HepG2 (cell line): ENCODE measurements around the gene MED20. TPM values are rescaled to one million over a fixed set of nuclear protein-coding genes. Genes with fewer than 3 reads are reported as not detected.
A peak's percentile ranks its signal among the peaks of the same experiment; 100 is the strongest.

Source experiments
- ATAC-seq: fragments of 200-7000 bp; cut with Tn5 transposase; 3 replicates; pipeline ENCODE4 v1.9.1; 2020; ENCODE audit warnings: mild to moderate bottlenecking, moderate library complexity
- BruUV-seq: library from RNA; stranded (reverse); fragments of 400-500 nt; replicated peaks from 2 replicates; lab custom pipeline; 2021; lab: Mats Ljungman, UMichigan
- CTCF ChIA-PET: fragments of 300-600 bp; formaldehyde crosslinking; extraction: SDS; loops from one replicate; lab custom pipeline; 2021; ENCODE audit warnings: low total read pairs, inconsistent platforms, low intra/inter-chr PET ratio; lab: Yijun Ruan, JAX
- POLR2A ChIA-PET: fragments of 350-600 bp; sonication (Branson Sonifier 250); formaldehyde crosslinking; loops from one replicate; lab custom pipeline; 2020; ENCODE audit warnings: antibody characterized with exemption, inconsistent platforms; lab: Yijun Ruan, JAX
- DNase-seq: peaks from one replicate; pipeline ENCODE4 v3.0.0-alpha.2; 2015; ENCODE audit warnings: low spot score
- FAIRE-seq: peaks from 3 replicates; lab custom pipeline; 2011; peaks lifted over from hg19 to GRCh38; lab: Jason Lieb, UNC
- H2AFZ ChIP-seq: one replicate; pipeline ENCODE4 v1.6.1; 2011; ENCODE audit warnings: low read length, inconsistent platforms
- H3K27ac ChIP-seq: fragments of 300-600 bp; 3 replicates; pipeline ENCODE4 v1.8.0; 2011; ENCODE audit warnings: mixed run types, mild to moderate bottlenecking, mixed read lengths, low read length, inconsistent platforms; ENCODE audit not compliant: insufficient read depth; ENCODE audit errors: extremely low read length
- H3K27me3 ChIP-seq, 2 experiments: fragments of 200-600 bp in 1 of 2; 2 replicates in 1 of 2; 3 replicates in 1 of 2; pipeline versions ENCODE4 v1.6.0 to v1.8.0; 2011; ENCODE audit warnings: low read length in 2 of 2, mild to moderate bottlenecking in 2 of 2, moderate library complexity in 2 of 2, inconsistent platforms in 1 of 2; ENCODE audit not compliant: insufficient read depth in 2 of 2, control insufficient read depth in 1 of 2
- H3K36me3 ChIP-seq, 2 experiments: fragments of 200-600 bp in 1 of 2; replicated peaks in 1 of 2; 2 replicates in 1 of 2; 3 replicates in 1 of 2; pipeline versions ENCODE4 v1.5.1 to v1.8.0; 2011; ENCODE audit warnings: low read length in 2 of 2, inconsistent platforms in 1 of 2; ENCODE audit not compliant: insufficient read depth in 2 of 2, control insufficient read depth in 1 of 2
- H3K4me1 ChIP-seq: 2 replicates; pipeline ENCODE4 v1.5.1; 2012; ENCODE audit warnings: low read length, inconsistent platforms; ENCODE audit not compliant: insufficient read depth
- H3K4me2 ChIP-seq: 2 replicates; pipeline ENCODE4 v1.6.0; 2011; ENCODE audit warnings: low read depth, low read length, inconsistent platforms
- H3K4me3 ChIP-seq, 3 experiments: fragments of 200-600 bp in 1 of 3; sonication (generic), shearing (Covaris generic) in 1 of 3; replicated peaks in 1 of 3; 2 replicates each; pipeline ENCODE4 v1.5.1; 2011 to 2016; ENCODE audit warnings: low read length in 3 of 3, inconsistent platforms in 2 of 3, low read depth in 2 of 3, mild to moderate bottlenecking in 2 of 3, control low read depth in 1 of 3, mixed read lengths in 1 of 3; ENCODE audit not compliant: insufficient read depth in 1 of 3
- H3K79me2 ChIP-seq: one replicate; pipeline ENCODE4 v1.6.1; 2011; ENCODE audit warnings: low read length, inconsistent platforms; ENCODE audit not compliant: insufficient read depth
- H3K9ac ChIP-seq: 2 replicates; pipeline ENCODE4 v1.6.0; 2011; ENCODE audit warnings: mild to moderate bottlenecking, low read depth, low read length, inconsistent platforms; ENCODE audit not compliant: insufficient read depth
- H3K9me3 ChIP-seq: 2 replicates; pipeline ENCODE4 v1.5.1; 2012; ENCODE audit warnings: mild to moderate bottlenecking, low read length
- H4K20me1 ChIP-seq: 2 replicates; pipeline ENCODE4 v1.6.0; 2011; ENCODE audit warnings: inconsistent platforms, mild to moderate bottlenecking, low read length, moderate library complexity; ENCODE audit not compliant: insufficient read depth
- EZH2 ChIP-seq: conservative IDR thresholded peaks from 2 replicates; pipeline ENCODE4 v1.6.1; 2012; ENCODE audit warnings: mild to moderate bottlenecking, low read depth, low read length, moderate library complexity
- FIP1L1 ChIP-seq: fragments of 200-400 bp; formaldehyde crosslinking; IDR thresholded peaks from 2 replicates; pipeline ENCODE4 v1.6.1; 2018; ENCODE audit warnings: low read depth, mild to moderate bottlenecking, low read length, moderate library complexity, borderline replicate concordance; ENCODE audit not compliant: insufficient read depth
- GATAD2A ChIP-seq: IDR thresholded peaks from 2 replicates; pipeline ENCODE4 v1.6.1; 2016
- MXD1 ChIP-seq: sonication (generic); formaldehyde crosslinking; IDR thresholded peaks from 2 replicates; pipeline ENCODE4 v1.4.0; 2020; ENCODE audit warnings: mild to moderate bottlenecking, missing genetic modification reagents
- MXI1 ChIP-seq: IDR thresholded peaks from 3 replicates; pipeline ENCODE4 v1.6.1; 2012; ENCODE audit warnings: low read depth, low read length, inconsistent platforms, borderline replicate concordance
- NFKBIZ ChIP-seq: IDR thresholded peaks from 2 replicates; pipeline ENCODE4 v1.6.1; 2018; ENCODE audit warnings: missing genetic modification reagents, missing compliant biosample characterization
- SRSF4 ChIP-seq: fragments of 200-400 bp; formaldehyde crosslinking; IDR thresholded peaks from one replicate; pipeline ENCODE4 v1.6.1; 2018; ENCODE audit warnings: mild to moderate bottlenecking, low read depth, low read length, moderate library complexity; ENCODE audit not compliant: poor library complexity, severe bottlenecking
- TGIF2 ChIP-seq: IDR thresholded peaks from 2 replicates; pipeline ENCODE4 v1.6.1; 2016; ENCODE audit warnings: control low read depth, missing compliant biosample characterization
- THRA ChIP-seq: sonication (generic); formaldehyde crosslinking; IDR thresholded peaks from 2 replicates; pipeline ENCODE4 v1.4.0; 2020; ENCODE audit warnings: missing genetic modification reagents, borderline replicate concordance
- U2AF2 ChIP-seq: fragments of 200-400 bp; formaldehyde crosslinking; IDR thresholded peaks from 2 replicates; pipeline ENCODE4 v1.6.1; 2017; ENCODE audit warnings: low read depth, mild to moderate bottlenecking, low read length
- ZBTB25 ChIP-seq: IDR thresholded peaks from 2 replicates; pipeline ENCODE4 v1.6.1; 2018; ENCODE audit warnings: missing genetic modification reagents
- ZNF101 ChIP-seq: sonication (generic); formaldehyde crosslinking; IDR thresholded peaks from 2 replicates; pipeline ENCODE4 v1.4.0; 2020; ENCODE audit warnings: mild to moderate bottlenecking, low read depth, missing genetic modification reagents, borderline replicate concordance
- ZNF160 ChIP-seq: sonication (generic); formaldehyde crosslinking; IDR thresholded peaks from 2 replicates; pipeline ENCODE4 v1.8.0; 2022; ENCODE audit warnings: mild to moderate bottlenecking, inconsistent platforms, missing genetic modification reagents
- ZNF326 ChIP-seq: sonication (generic); formaldehyde crosslinking; IDR thresholded peaks from 2 replicates; pipeline ENCODE4 v1.4.0; 2020; ENCODE audit warnings: missing genetic modification reagents, borderline replicate concordance
- ZNF543 ChIP-seq: sonication (generic); formaldehyde crosslinking; IDR thresholded peaks from 2 replicates; pipeline ENCODE4 v1.4.0; 2020; ENCODE audit warnings: mild to moderate bottlenecking, missing genetic modification reagents
- WGBS: methylation state at CpG from one replicate; pipeline ENCODE4 v1.1.6; 2017; ENCODE audit warnings: low lambda C conversion rate; 5-methylcytosine and 5-hydroxymethylcytosine counted together
- in situ Hi-C: cut with HindIII; loops from 2 replicates; pipeline ENCODE4 v1.10.0; 2017; ENCODE audit warnings: low pct_unique_long_range_greater_than_20kb; ENCODE audit not compliant: extremely low pct_ligation_motif_present
- intact Hi-C: fragments of 100-400 bp; cut with micrococcal nuclease; formaldehyde crosslinking; loops from one replicate; pipeline ENCODE4 v1.10.0; 2022; ENCODE audit not compliant: unreplicated experiment
- polyA plus RNA-seq, 8 experiments: library from polyadenylated mRNA; depleted of rRNA in 3 of 8; stranded (reverse) in 7 of 8; unstranded in 1 of 8; fragments of >200 nt; fragmentation: Illumina TruSeq in 4 of 8; extraction: Trizol in 4 of 8; gene quantifications; 2 replicates each; pipeline versions ENCODE4 v1.2.1 to v1.2.3, GENCODE V29; 2011 to 2016; ENCODE audit warnings: low read depth in 4 of 8, missing spikeins in 1 of 8, mixed read lengths in 1 of 8; ENCODE audit not compliant: insufficient read depth in 1 of 8
- total RNA-seq, 5 experiments: library from RNA; depleted of rRNA; stranded (reverse); fragments of >200 nt; fragmentation: Illumina TruSeq; extraction: Trizol; gene quantifications; 2 replicates each; pipeline ENCODE4 v1.2.3, GENCODE V29; 2016; ENCODE audit warnings: low read depth in 1 of 5
- TF ChIP-seq, protein P1 (sequence below): sonication (generic); formaldehyde crosslinking; IDR thresholded peaks from 2 replicates; pipeline ENCODE4 v1.4.0; 2020; ENCODE audit warnings: missing genetic modification reagents
- TF ChIP-seq, protein P2 (sequence below): sonication (generic); formaldehyde crosslinking; IDR thresholded peaks from 2 replicates; pipeline ENCODE4 v1.4.0; 2020; ENCODE audit warnings: mild to moderate bottlenecking, missing genetic modification reagents

Gene MED20
- total and polyA plus RNA-seq, 2 of the 13 experiments (the other 11 are each of a cell fraction or from before 2014, with no cell fraction given) = 28.1 to 41.1 TPM

- FAIRE-seq = peak; percentile 79
- in situ Hi-C loops = no loop called here
- Histone ChIP-seq H3K9ac (peak within 1 kb of the TSS; percentile 67), H3K27ac (peak within 1 kb of the TSS; percentile 57), H3K4me1 (peaks cover 30% of the 10 kb centered on the region), H3K9me3 (no peaks in the 10 kb centered on the region), H3K27me3 (no peaks in the 10 kb centered on the region; a peak in 1 of 5 replicates), H4K20me1 (no peaks in the 10 kb centered on the region), H2AFZ (peak within 1 kb of the TSS; percentile 21), H3K79me2 (no peaks in the 10 kb centered on the region), H3K4me3 (peak within 1 kb of the TSS; percentile 79 to 81 (median 79)), H3K36me3 (peaks cover 0 to 1% of the 10 kb centered on the region in 2 experiments; a peak in 2 of 5 replicates), H3K4me2 (peak within 1 kb of the TSS; percentile 100)
- ChIA-PET POLR2A (interaction anchor here (1.0 to 3.1 kb wide), 6 partner anchors 18 to 851 kb away, joined by 3 to 30 read pairs (median 10); partner anchors contain the start of genes BYSL, CCND3, MED20 and TAF8), CTCF (no interaction called here)
- WGBS = 3% methylated on average over 32 of the region's 55 CpGs
- peak; percentile 94 for ATAC-seq
- intact Hi-C loops = loop anchor here (1.0 kb wide), 1 partner anchor 25 kb away; no protein-coding TSS in a partner anchor
- peak; percentile 78 for DNase-seq
- BruUV-seq = TSS peak; percentile 91
- TF ChIP-seq ZNF101 = no peak
- TF ChIP-seq EZH2 = no peak
- no peak for TF ChIP-seq ZNF543
- 0 out of 2 replicates have a peak, but pooled peaks have one; percentile 58 for TF ChIP-seq U2AF2
- TF ChIP-seq MXI1 = peak; percentile 69; the same call in 1 of the 3 replicates
- TF ChIP-seq THRA (CRISPR knock-in tag) = no peak
- TF ChIP-seq FIP1L1 = no peak
- TF ChIP-seq, protein P1, sequence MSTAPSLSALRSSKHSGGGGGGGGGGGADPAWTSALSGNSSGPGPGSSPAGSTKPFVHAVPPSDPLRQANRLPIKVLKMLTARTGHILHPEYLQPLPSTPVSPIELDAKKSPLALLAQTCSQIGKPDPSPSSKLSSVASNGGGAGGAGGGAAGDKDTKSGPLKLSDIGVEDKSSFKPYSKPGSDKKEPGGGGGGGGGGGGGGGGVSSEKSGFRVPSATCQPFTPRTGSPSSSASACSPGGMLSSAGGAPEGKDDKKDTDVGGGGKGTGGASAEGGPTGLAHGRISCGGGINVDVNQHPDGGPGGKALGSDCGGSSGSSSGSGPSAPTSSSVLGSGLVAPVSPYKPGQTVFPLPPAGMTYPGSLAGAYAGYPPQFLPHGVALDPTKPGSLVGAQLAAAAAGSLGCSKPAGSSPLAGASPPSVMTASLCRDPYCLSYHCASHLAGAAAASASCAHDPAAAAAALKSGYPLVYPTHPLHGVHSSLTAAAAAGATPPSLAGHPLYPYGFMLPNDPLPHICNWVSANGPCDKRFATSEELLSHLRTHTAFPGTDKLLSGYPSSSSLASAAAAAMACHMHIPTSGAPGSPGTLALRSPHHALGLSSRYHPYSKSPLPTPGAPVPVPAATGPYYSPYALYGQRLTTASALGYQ (CRISPR knock-in tag) = no peak
- TF ChIP-seq NFKBIZ (CRISPR knock-in tag) = no peak
- TF ChIP-seq MXD1 (CRISPR knock-in tag) = peak; percentile 37; the same call in 1 of the 2 replicates
- TF ChIP-seq ZBTB25 = peak; percentile 27; the same call in 1 of the 2 replicates
- TF ChIP-seq SRSF4 = no peak
- TF ChIP-seq, protein P2, sequence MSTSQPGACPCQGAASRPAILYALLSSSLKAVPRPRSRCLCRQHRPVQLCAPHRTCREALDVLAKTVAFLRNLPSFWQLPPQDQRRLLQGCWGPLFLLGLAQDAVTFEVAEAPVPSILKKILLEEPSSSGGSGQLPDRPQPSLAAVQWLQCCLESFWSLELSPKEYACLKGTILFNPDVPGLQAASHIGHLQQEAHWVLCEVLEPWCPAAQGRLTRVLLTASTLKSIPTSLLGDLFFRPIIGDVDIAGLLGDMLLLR (CRISPR knock-in tag) = peak; percentile 50; the same call in 1 of the 2 replicates
- no peak for TF ChIP-seq ZNF160
- TF ChIP-seq ZNF326 (CRISPR knock-in tag) = no peak
- TF ChIP-seq TGIF2 (CRISPR knock-in tag) = no peak
- TF ChIP-seq GATAD2A (CRISPR knock-in tag) = no peak
Observed at GRCh38 chr6:41895300-41896233, 25.4 kb downstream of the MED20 start, which contains the start of gene USP49. TSS of gene USP49 (minus strand) at chr6:41895375. CDS start at chr6:41806983, 88,392 bp downstream.
